Ecto neural progenitor cell (in vitro differentiated cells): ENCODE measurements around the gene IFT57.
"Not testable (repeated sequence)": the region's sequence is repeated elsewhere in the genome, so short reads cannot be mapped to it uniquely, and the experiment has no call there.

ENCODE experiments used
- DNase-seq: peaks from one replicate; pipeline ENCODE4 v3.0.0-alpha.2; 2018; ENCODE audit warnings: low spot score

The IFT57 gene

GRCh38 chr3:108221911-108222852, at the start of gene IFT57:
Gene IFT57 (minus strand): TSS chr3:108222424. CDS start chr3:108222322, 102 bp downstream.
- DNase-seq: peak; percentile 99

GRCh38 chr3:108271626-108272025, 49.4 kb upstream of the IFT57 start:
- no peak for DNase-seq

GRCh38 chr3:108268235-108268634, 46.0 kb upstream of the IFT57 start:
- DNase-seq: not testable (repeated sequence)

GRCh38 chr3:108264534-108265298, 42.5 kb upstream of the IFT57 start:
- not testable (repeated sequence) for DNase-seq

GRCh38 chr3:108255131-108255530, 32.9 kb upstream of the IFT57 start:
- no peak for DNase-seq

- DNase-seq: no peak
Observed at GRCh38 chr3:108251844-108252243, 29.6 kb upstream of the IFT57 start.

- no peak for DNase-seq
Observed at GRCh38 chr3:108251265-108251664, 29.0 kb upstream of the IFT57 start.

GRCh38 chr3:108250626-108251025, 28.4 kb upstream of the IFT57 start:
- DNase-seq: no peak

GRCh38 chr3:108243243-108243642, 21.0 kb upstream of the IFT57 start:
- DNase-seq: no peak

GRCh38 chr3:108242776-108243175, 20.6 kb upstream of the IFT57 start:
- DNase-seq: no peak

- no peak for DNase-seq
Observed at GRCh38 chr3:108241721-108242120, 19.5 kb upstream of the IFT57 start.

- DNase-seq: no peak
Observed at GRCh38 chr3:108241146-108241545, 18.9 kb upstream of the IFT57 start.

- DNase-seq: no peak
Observed at GRCh38 chr3:108239082-108239481, 16.9 kb upstream of the IFT57 start.

- no peak for DNase-seq
Observed at GRCh38 chr3:108235290-108235689, 13.1 kb upstream of the IFT57 start.

GRCh38 chr3:108234387-108234957, 12.2 kb upstream of the IFT57 start:
- DNase-seq: no peak

GRCh38 chr3:108228286-108228685, 6.1 kb upstream of the IFT57 start:
- DNase-seq: no peak

GRCh38 chr3:108227131-108227530, 4.9 kb upstream of the IFT57 start:
- no peak for DNase-seq

GRCh38 chr3:108225221-108225620, 3.0 kb upstream of the IFT57 start:
- no peak for DNase-seq

GRCh38 chr3:108223928-108224327, 1.7 kb upstream of the IFT57 start:
- no peak for DNase-seq

GRCh38 chr3:108222853-108223565, 785 bp upstream of the IFT57 start:
- DNase-seq: no peak

GRCh38 chr3:108221393-108221792, 831 bp downstream of the IFT57 start:
- DNase-seq: no peak

- no peak for DNase-seq
Observed at GRCh38 chr3:108219336-108219735, 2.9 kb downstream of the IFT57 start.
